Mucosa of rectum (tissue), 2 donors: Measurements from ENCODE around the gene ZMPSTE24.
"Not testable (repeated sequence)": the region's sequence is repeated elsewhere in the genome, so short reads cannot be mapped to it uniquely, and the experiment has no call there.

Experiments
- H3K27ac ChIP-seq, 2 donors: one replicate each; pipeline ENCODE4 v1.7.0; 2013; ENCODE audit warnings: inconsistent platforms in 2 of 2, low read depth in 2 of 2, low read length in 2 of 2
- H3K27me3 ChIP-seq, 2 donors: one replicate each; pipeline ENCODE4 v1.7.0; 2013; ENCODE audit warnings: low read length in 2 of 2; ENCODE audit not compliant: control insufficient read depth in 2 of 2, insufficient read depth in 2 of 2
- H3K36me3 ChIP-seq, 2 donors: one replicate each; pipeline ENCODE4 v1.7.0; 2013; ENCODE audit warnings: low read length in 2 of 2; ENCODE audit not compliant: control insufficient read depth in 2 of 2, insufficient read depth in 2 of 2
- H3K4me1 ChIP-seq, 2 donors: one replicate each; pipeline ENCODE4 v1.7.0; 2013; ENCODE audit warnings: low read length in 2 of 2, mild to moderate bottlenecking in 1 of 2; ENCODE audit not compliant: control insufficient read depth in 2 of 2, insufficient read depth in 2 of 2
- H3K4me3 ChIP-seq, 2 donors: one replicate each; pipeline ENCODE4 v1.7.0; 2013; ENCODE audit warnings: low read length in 2 of 2
- H3K9ac ChIP-seq, 2 donors: one replicate each; pipeline ENCODE4 v1.7.0; 2013; ENCODE audit warnings: low read length in 2 of 2, low read depth in 1 of 2, mild to moderate bottlenecking in 1 of 2
- H3K9me3 ChIP-seq, 2 donors: one replicate each; pipeline ENCODE4 v1.7.0; 2013; ENCODE audit warnings: low read length in 2 of 2; ENCODE audit not compliant: control insufficient read depth in 2 of 2
- donor health status: healthy.
- donor health status: Normal muscosa, but diverticular disease.

The ZMPSTE24 gene

GRCh38 chr1:40341491-40342380 lies 83.7 kb downstream of the ZMPSTE24 start:
- peaks cover 0 to 4% of the 10 kb centered on the region in 2 donors for H3K27me3 ChIP-seq
- H3K4me3 ChIP-seq, result no peak overlapping the region
- H3K9me3 ChIP-seq, result no peaks in the 10 kb centered on the region
- no peak overlapping the region for H3K27ac ChIP-seq
- H3K36me3 ChIP-seq, result no peaks in the 10 kb centered on the region
- peaks cover 0 to 4% of the 10 kb centered on the region in 2 donors for H3K4me1 ChIP-seq
- no peak overlapping the region for H3K9ac ChIP-seq

- not testable (repeated sequence) for H3K9ac ChIP-seq
Observed at GRCh38 chr1:40342381-40342717, 84.3 kb downstream of the ZMPSTE24 start.

More at GRCh38 chr1:40342381-40342717, 84.3 kb downstream of the ZMPSTE24 start:
- H3K4me1 ChIP-seq, H3K27ac ChIP-seq, H3K4me3 ChIP-seq, H3K9me3 ChIP-seq, H3K27me3 ChIP-seq, H3K36me3 ChIP-seq: not testable (repeated sequence)
